Omental fat pad (tissue), 4 donors: ENCODE data around the gene ZNF543. TPM values are rescaled to one million over a fixed set of nuclear protein-coding genes. Genes with fewer than 3 reads are reported as not detected.

Experiments
- ATAC-seq: fragments of 150-250 bp; one replicate; pipeline ENCODE4 v1.9.1; 2016; ENCODE audit warnings: mild to moderate bottlenecking, moderate library complexity; ENCODE audit not compliant: low FRiP score
- DNase-seq: peaks from one replicate; pipeline ENCODE4 v3.0.0-alpha.2; 2019; ENCODE audit warnings: low spot score
- CTCF ChIP-seq, 3 donors: fragments of 450-650 bp; IDR thresholded peaks; one replicate each; pipeline ENCODE4 v1.5.1; 2016 to 2017; ENCODE audit warnings: antibody characterized with exemption in 3 of 3, mild to moderate bottlenecking in 3 of 3, moderate library complexity in 2 of 3
- total RNA-seq, 4 donors: library from RNA; depleted of rRNA; stranded (reverse); fragments of >200 nt; gene quantifications; one replicate each; pipeline ENCODE4 v1.1.0, GENCODE V29; 2016

The ZNF543 gene
- total RNA-seq, 4 donors from 2014 or later, result 5.6 to 8.4 (median 7.3) TPM

- ATAC-seq, result no peak
- no peak for TF ChIP-seq CTCF (IDR thresholded peaks at IDR 0.05)
- DNase-seq, result no peak
Observed at GRCh38 chr19:57280962-57281400, 39.3 kb upstream of the ZNF543 start.

- no peak for TF ChIP-seq CTCF (IDR thresholded peaks at IDR 0.05)
- DNase-seq (no peak), ATAC-seq (no peak)
Observed at GRCh38 chr19:57282011-57282643, 38.1 kb upstream of the ZNF543 start.

- DNase-seq (no peak), ATAC-seq (no peak)
- no peak for TF ChIP-seq CTCF (IDR thresholded peaks at IDR 0.05)
Observed at GRCh38 chr19:57288373-57288772, 31.9 kb upstream of the ZNF543 start.

GRCh38 chr19:57290970-57291369 is 29.3 kb upstream of the ZNF543 start:
- ATAC-seq (no peak), DNase-seq (no peak)
- TF ChIP-seq CTCF (IDR thresholded peaks at IDR 0.05), result no peak

GRCh38 chr19:57292547-57292946 is 27.7 kb upstream of the ZNF543 start:
- ATAC-seq (no peak), DNase-seq (no peak)
- TF ChIP-seq CTCF (IDR thresholded peaks at IDR 0.05), result no peak

GRCh38 chr19:57293719-57294118 is 26.6 kb upstream of the ZNF543 start:
- ATAC-seq (no peak), DNase-seq (no peak)
- no peak for TF ChIP-seq CTCF (IDR thresholded peaks at IDR 0.05)

- no peak for DNase-seq
- ATAC-seq, result peak; percentile 97
- TF ChIP-seq CTCF (IDR thresholded peaks at IDR 0.05), result no peak
Observed at GRCh38 chr19:57302020-57302465, 18.2 kb upstream of the ZNF543 start.
